ENCODE results near the gene RASSF6. TPM values are rescaled to one million over a fixed set of nuclear protein-coding genes. Genes with fewer than 3 reads are reported as not detected.

RASSF6 gene
- total RNA-seq, 1 donor from 2014 or later = not detected

GRCh38 chr4:73606465-73606974, 13.7 kb downstream of the RASSF6 start:
- Mint-ChIP-seq H3K27me3 (ENCODE audit: unreplicated experiment) (peaks cover 59% of the 10 kb centered on the region), H3K9me3 (ENCODE audit: unreplicated experiment) (no peaks in the 10 kb centered on the region), H3K4me1 (ENCODE audit: unreplicated experiment) (peaks cover 11% of the 10 kb centered on the region), H3K27ac (ENCODE audit: unreplicated experiment) (no peak overlapping the region), H3K36me3 (ENCODE audit: unreplicated experiment) (no peaks in the 10 kb centered on the region), H3K4me3 (ENCODE audit: unreplicated experiment) (no peak overlapping the region)
- TF ChIP-seq CTCF (IDR thresholded peaks at IDR 0.05) = no peak
- DNase-seq (ENCODE audit: extremely low spot score, unreplicated experiment) = no peak

- DNase-seq (ENCODE audit: extremely low spot score, unreplicated experiment) = no peak
- peaks cover 7% of the 10 kb centered on the region for H3K4me1 Mint-ChIP-seq (ENCODE audit: unreplicated experiment)
- H3K27me3 Mint-ChIP-seq (ENCODE audit: unreplicated experiment) = peaks cover 42% of the 10 kb centered on the region
- H3K9me3 Mint-ChIP-seq (ENCODE audit: unreplicated experiment) = no peaks in the 10 kb centered on the region
- H3K27ac Mint-ChIP-seq (ENCODE audit: unreplicated experiment) = no peak overlapping the region
- TF ChIP-seq CTCF (IDR thresholded peaks at IDR 0.05) = no peak
- no peak overlapping the region for H3K4me3 Mint-ChIP-seq (ENCODE audit: unreplicated experiment)
- H3K36me3 Mint-ChIP-seq (ENCODE audit: unreplicated experiment) = no peaks in the 10 kb centered on the region
Measured at GRCh38 chr4:73603854-73604584, 16.2 kb downstream of the RASSF6 start.

- TF ChIP-seq CTCF (IDR thresholded peaks at IDR 0.05) = no peak
- Mint-ChIP-seq H3K4me3 (ENCODE audit: unreplicated experiment) (no peak overlapping the region), H3K4me1 (ENCODE audit: unreplicated experiment) (peaks cover 10% of the 10 kb centered on the region), H3K36me3 (ENCODE audit: unreplicated experiment) (no peaks in the 10 kb centered on the region), H3K9me3 (ENCODE audit: unreplicated experiment) (no peaks in the 10 kb centered on the region), H3K27me3 (ENCODE audit: unreplicated experiment) (peaks cover 36% of the 10 kb centered on the region), H3K27ac (ENCODE audit: unreplicated experiment) (no peak overlapping the region)
- DNase-seq (ENCODE audit: extremely low spot score, unreplicated experiment) = no peak
Measured at GRCh38 chr4:73603271-73603710, 16.9 kb downstream of the RASSF6 start.

- H3K4me1 Mint-ChIP-seq (ENCODE audit: unreplicated experiment) = peaks cover 10% of the 10 kb centered on the region
- DNase-seq (ENCODE audit: extremely low spot score, unreplicated experiment) = no peak
- no peak overlapping the region for H3K27ac Mint-ChIP-seq (ENCODE audit: unreplicated experiment)
- no peaks in the 10 kb centered on the region for H3K36me3 Mint-ChIP-seq (ENCODE audit: unreplicated experiment)
- no peak for TF ChIP-seq CTCF (IDR thresholded peaks at IDR 0.05)
- H3K27me3 Mint-ChIP-seq (ENCODE audit: unreplicated experiment) = peaks cover 29% of the 10 kb centered on the region
- H3K9me3 Mint-ChIP-seq (ENCODE audit: unreplicated experiment) = no peaks in the 10 kb centered on the region
- no peak overlapping the region for H3K4me3 Mint-ChIP-seq (ENCODE audit: unreplicated experiment)
Measured at GRCh38 chr4:73600954-73601353, 19.3 kb downstream of the RASSF6 start.

GRCh38 chr4:73599182-73599581, 21.1 kb downstream of the RASSF6 start:
- Mint-ChIP-seq H3K36me3 (ENCODE audit: unreplicated experiment) (no peaks in the 10 kb centered on the region), H3K27ac (ENCODE audit: unreplicated experiment) (no peak overlapping the region), H3K4me3 (ENCODE audit: unreplicated experiment) (no peak overlapping the region), H3K9me3 (ENCODE audit: unreplicated experiment) (no peaks in the 10 kb centered on the region), H3K4me1 (ENCODE audit: unreplicated experiment) (peaks cover 10% of the 10 kb centered on the region), H3K27me3 (ENCODE audit: unreplicated experiment) (peaks cover 30% of the 10 kb centered on the region)
- no peak for DNase-seq (ENCODE audit: extremely low spot score, unreplicated experiment)
- no peak for TF ChIP-seq CTCF (IDR thresholded peaks at IDR 0.05)

Measured in osteocyte (in vitro differentiated cells).